WTC11 (cell line): ENCODE data around the gene FGF14.

Experiments
- ATF3 ChIP-seq: sonication (generic); formaldehyde crosslinking; conservative IDR thresholded peaks from 2 replicates; pipeline ENCODE4 v1.8.1; 2022; ENCODE audit warnings: mild to moderate bottlenecking, missing genetic modification reagents
- CREB1 ChIP-seq: sonication (generic); formaldehyde crosslinking; IDR thresholded peaks from 2 replicates; pipeline ENCODE4 v1.8.0; 2023; ENCODE audit warnings: mild to moderate bottlenecking, missing genetic modification reagents
- CTCF ChIP-seq: fragments of 200-600 bp; IDR thresholded peaks from 2 replicates; pipeline ENCODE4 v1.8.0; 2022; ENCODE audit warnings: antibody characterized with exemption
- E2F4 ChIP-seq: sonication (generic); formaldehyde crosslinking; IDR thresholded peaks from 2 replicates; pipeline ENCODE4 v1.8.1; 2022; ENCODE audit warnings: low read depth, mild to moderate bottlenecking, moderate library complexity, missing genetic modification reagents, borderline replicate concordance
- FOXK1 ChIP-seq: sonication (generic); formaldehyde crosslinking; IDR thresholded peaks from 2 replicates; pipeline ENCODE4 v1.8.0; 2022; ENCODE audit warnings: mild to moderate bottlenecking, moderate library complexity, missing genetic modification reagents
- SP1 ChIP-seq: sonication (generic); formaldehyde crosslinking; conservative IDR thresholded peaks from 2 replicates; pipeline ENCODE4 v1.8.1; 2022; ENCODE audit warnings: missing genetic modification reagents

- TF ChIP-seq CTCF (no peak), SP1 (no peak), E2F4 (no peak), CREB1 (CRISPR knock-in tag) (no peak), FOXK1 (no peak), ATF3 (CRISPR knock-in tag) (no peak)
Measured at GRCh38 chr13:101917475-101917810, 484.4 kb downstream of the FGF14 start.
